ENCODE data around the gene KIF6.

DNA sequence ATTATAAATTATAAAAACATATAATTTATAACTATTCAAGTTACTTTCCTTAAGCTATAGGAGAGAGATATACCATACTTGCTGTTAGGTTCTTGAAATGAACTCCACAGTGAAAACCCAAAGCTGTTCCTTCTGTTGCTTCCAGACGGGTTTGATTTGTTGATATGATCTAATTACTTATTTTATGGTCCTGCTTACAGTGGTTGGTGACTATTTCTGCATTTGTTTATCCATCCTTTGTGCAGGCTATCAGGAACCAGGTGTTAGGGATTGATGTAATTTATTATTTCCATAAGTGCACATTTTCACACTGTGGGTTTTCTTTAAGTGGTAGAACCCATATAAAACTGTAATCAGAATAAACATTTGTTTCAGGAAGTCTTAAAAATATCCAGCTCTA lies 167.1 kb downstream of the KIF6 start:
- TF ChIP-seq, protein P1, sequence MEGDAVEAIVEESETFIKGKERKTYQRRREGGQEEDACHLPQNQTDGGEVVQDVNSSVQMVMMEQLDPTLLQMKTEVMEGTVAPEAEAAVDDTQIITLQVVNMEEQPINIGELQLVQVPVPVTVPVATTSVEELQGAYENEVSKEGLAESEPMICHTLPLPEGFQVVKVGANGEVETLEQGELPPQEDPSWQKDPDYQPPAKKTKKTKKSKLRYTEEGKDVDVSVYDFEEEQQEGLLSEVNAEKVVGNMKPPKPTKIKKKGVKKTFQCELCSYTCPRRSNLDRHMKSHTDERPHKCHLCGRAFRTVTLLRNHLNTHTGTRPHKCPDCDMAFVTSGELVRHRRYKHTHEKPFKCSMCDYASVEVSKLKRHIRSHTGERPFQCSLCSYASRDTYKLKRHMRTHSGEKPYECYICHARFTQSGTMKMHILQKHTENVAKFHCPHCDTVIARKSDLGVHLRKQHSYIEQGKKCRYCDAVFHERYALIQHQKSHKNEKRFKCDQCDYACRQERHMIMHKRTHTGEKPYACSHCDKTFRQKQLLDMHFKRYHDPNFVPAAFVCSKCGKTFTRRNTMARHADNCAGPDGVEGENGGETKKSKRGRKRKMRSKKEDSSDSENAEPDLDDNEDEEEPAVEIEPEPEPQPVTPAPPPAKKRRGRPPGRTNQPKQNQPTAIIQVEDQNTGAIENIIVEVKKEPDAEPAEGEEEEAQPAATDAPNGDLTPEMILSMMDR (IDR thresholded peaks at IDR 0.05; ENCODE audit: insufficient read depth, low read depth, low read length) = no peak
- TF ChIP-seq EZH2 (IDR thresholded peaks at IDR 0.05; ENCODE audit: insufficient read depth, low read length) = no peak
